ENCODE data around the gene VCX3A.
"Not testable (repeated sequence)": the region's sequence is repeated elsewhere in the genome, so short reads cannot be mapped to it uniquely, and the experiment has no call there.

Gene VCX3A

GRCh38 chrX:6535018-6535417 lies at the start of gene VCX3A:
VCX3A (minus strand) TSS chrX:6535118; CDS start chrX:6534497, 621 bp downstream.
- not testable (repeated sequence) for DNase-seq

GRCh38 chrX:6574762-6575161 lies 39.8 kb upstream of the VCX3A start:
- DNase-seq: no peak

- no peak for DNase-seq
Observed at GRCh38 chrX:6568031-6568430, 33.1 kb upstream of the VCX3A start.

- DNase-seq: no peak
Observed at GRCh38 chrX:6558979-6559378, 24.1 kb upstream of the VCX3A start.

GRCh38 chrX:6557690-6558089 lies 22.8 kb upstream of the VCX3A start:
- DNase-seq: no peak

GRCh38 chrX:6550999-6551398 lies 16.1 kb upstream of the VCX3A start:
- DNase-seq: no peak

GRCh38 chrX:6545712-6546111 lies 10.8 kb upstream of the VCX3A start:
- DNase-seq: no peak

- DNase-seq: no peak
Observed at GRCh38 chrX:6526564-6527136, 8.3 kb downstream of the VCX3A start.

- no peak for DNase-seq
Observed at GRCh38 chrX:6517376-6517775, 17.5 kb downstream of the VCX3A start.

- no peak for DNase-seq
Observed at GRCh38 chrX:6506444-6506843, 28.5 kb downstream of the VCX3A start.

- no peak for DNase-seq
Observed at GRCh38 chrX:6505960-6506359, 29.0 kb downstream of the VCX3A start.

- no peak for DNase-seq
Observed at GRCh38 chrX:6500719-6501118, 34.2 kb downstream of the VCX3A start.

GRCh38 chrX:6498324-6498723 lies 36.6 kb downstream of the VCX3A start:
- DNase-seq: no peak

Data from inflammatory macrophage treated with lipopolysaccharide for 1 hour (primary cell).